HepG2 (cell line): ENCODE data around the gene CLIC3. TPM values are rescaled to one million over a fixed set of nuclear protein-coding genes. Genes with fewer than 3 reads are reported as not detected.

Experiments used
- ATAC-seq: fragments of 200-7000 bp; cut with Tn5 transposase; 3 replicates; pipeline ENCODE4 v1.9.1; 2020; ENCODE audit warnings: mild to moderate bottlenecking, moderate library complexity
- BruUV-seq: library from RNA; stranded (reverse); fragments of 400-500 nt; replicated peaks from 2 replicates; lab custom pipeline; 2021; lab: Mats Ljungman, UMichigan
- CTCF ChIA-PET: fragments of 300-600 bp; formaldehyde crosslinking; extraction: SDS; loops from one replicate; lab custom pipeline; 2021; ENCODE audit warnings: low total read pairs, inconsistent platforms, low intra/inter-chr PET ratio; lab: Yijun Ruan, JAX
- POLR2A ChIA-PET: fragments of 350-600 bp; sonication (Branson Sonifier 250); formaldehyde crosslinking; loops from one replicate; lab custom pipeline; 2020; ENCODE audit warnings: antibody characterized with exemption, inconsistent platforms; lab: Yijun Ruan, JAX
- DNase-seq: peaks from one replicate; pipeline ENCODE4 v3.0.0-alpha.2; 2015; ENCODE audit warnings: low spot score
- FAIRE-seq: peaks from 3 replicates; lab custom pipeline; 2011; peaks lifted over from hg19 to GRCh38; lab: Jason Lieb, UNC
- H2AFZ ChIP-seq: one replicate; pipeline ENCODE4 v1.6.1; 2011; ENCODE audit warnings: low read length, inconsistent platforms
- H3K27ac ChIP-seq: fragments of 300-600 bp; 3 replicates; pipeline ENCODE4 v1.8.0; 2011; ENCODE audit warnings: mixed run types, mild to moderate bottlenecking, mixed read lengths, low read length, inconsistent platforms; ENCODE audit not compliant: insufficient read depth; ENCODE audit errors: extremely low read length
- H3K27me3 ChIP-seq, 2 experiments: fragments of 200-600 bp in 1 of 2; 2 replicates in 1 of 2; 3 replicates in 1 of 2; pipeline versions ENCODE4 v1.6.0 to v1.8.0; 2011; ENCODE audit warnings: low read length in 2 of 2, mild to moderate bottlenecking in 2 of 2, moderate library complexity in 2 of 2, inconsistent platforms in 1 of 2; ENCODE audit not compliant: insufficient read depth in 2 of 2, control insufficient read depth in 1 of 2
- H3K36me3 ChIP-seq, 2 experiments: fragments of 200-600 bp in 1 of 2; replicated peaks in 1 of 2; 2 replicates in 1 of 2; 3 replicates in 1 of 2; pipeline versions ENCODE4 v1.5.1 to v1.8.0; 2011; ENCODE audit warnings: low read length in 2 of 2, inconsistent platforms in 1 of 2; ENCODE audit not compliant: insufficient read depth in 2 of 2, control insufficient read depth in 1 of 2
- H3K4me1 ChIP-seq: 2 replicates; pipeline ENCODE4 v1.5.1; 2012; ENCODE audit warnings: low read length, inconsistent platforms; ENCODE audit not compliant: insufficient read depth
- H3K4me2 ChIP-seq: 2 replicates; pipeline ENCODE4 v1.6.0; 2011; ENCODE audit warnings: low read depth, low read length, inconsistent platforms
- H3K4me3 ChIP-seq, 3 experiments: fragments of 200-600 bp in 1 of 3; sonication (generic), shearing (Covaris generic) in 1 of 3; replicated peaks in 1 of 3; 2 replicates each; pipeline ENCODE4 v1.5.1; 2011 to 2016; ENCODE audit warnings: low read length in 3 of 3, inconsistent platforms in 2 of 3, low read depth in 2 of 3, mild to moderate bottlenecking in 2 of 3, control low read depth in 1 of 3, mixed read lengths in 1 of 3; ENCODE audit not compliant: insufficient read depth in 1 of 3
- H3K79me2 ChIP-seq: one replicate; pipeline ENCODE4 v1.6.1; 2011; ENCODE audit warnings: low read length, inconsistent platforms; ENCODE audit not compliant: insufficient read depth
- H3K9ac ChIP-seq: 2 replicates; pipeline ENCODE4 v1.6.0; 2011; ENCODE audit warnings: mild to moderate bottlenecking, low read depth, low read length, inconsistent platforms; ENCODE audit not compliant: insufficient read depth
- H3K9me3 ChIP-seq: 2 replicates; pipeline ENCODE4 v1.5.1; 2012; ENCODE audit warnings: mild to moderate bottlenecking, low read length
- H4K20me1 ChIP-seq: 2 replicates; pipeline ENCODE4 v1.6.0; 2011; ENCODE audit warnings: inconsistent platforms, mild to moderate bottlenecking, low read length, moderate library complexity; ENCODE audit not compliant: insufficient read depth
- AKAP8 ChIP-seq: sonication (generic); formaldehyde crosslinking; IDR thresholded peaks from 2 replicates; pipeline ENCODE4 v1.5.1; 2020; ENCODE audit warnings: mild to moderate bottlenecking, missing genetic modification reagents
- DMTF1 ChIP-seq: sonication (generic); formaldehyde crosslinking; IDR thresholded peaks from 2 replicates; pipeline ENCODE4 v1.4.0; 2020; ENCODE audit warnings: mild to moderate bottlenecking, missing genetic modification reagents
- GABPA ChIP-seq, 2 experiments: IDR thresholded peaks; 2 replicates each; pipeline ENCODE4 v1.6.1; 2011 to 2016; ENCODE audit warnings: low read depth in 2 of 2, low read length in 1 of 2, missing biosample characterization in 1 of 2, missing genetic modification characterization in 1 of 2
- HNRNPH1 ChIP-seq: fragments of 200-400 bp; formaldehyde crosslinking; optimal IDR thresholded peaks from 2 replicates; pipeline ENCODE3; 2017; ENCODE audit warnings: mild to moderate bottlenecking, low read depth, low read length
- HOXA3 ChIP-seq: sonication (generic); formaldehyde crosslinking; IDR thresholded peaks from 2 replicates; pipeline ENCODE4 v1.5.0; 2020; ENCODE audit warnings: missing genetic modification reagents
- RBFOX2 ChIP-seq: fragments of 200-400 bp; formaldehyde crosslinking; IDR thresholded peaks from 2 replicates; pipeline ENCODE4 v1.6.1; 2017; ENCODE audit warnings: low read depth, mild to moderate bottlenecking, low read length
- RXRB ChIP-seq: IDR thresholded peaks from 2 replicates; pipeline ENCODE4 v1.6.1; 2016; ENCODE audit warnings: borderline replicate concordance, missing genetic modification reagents, missing compliant biosample characterization
- ZNF260 ChIP-seq: sonication (generic); formaldehyde crosslinking; IDR thresholded peaks from 2 replicates; pipeline ENCODE4 v1.4.0; 2020; ENCODE audit warnings: missing genetic modification reagents, low read depth, mild to moderate bottlenecking, borderline replicate concordance
- ZNF367 ChIP-seq: sonication (generic); formaldehyde crosslinking; IDR thresholded peaks from 2 replicates; pipeline ENCODE4 v1.4.0; 2020; ENCODE audit warnings: missing genetic modification reagents, borderline replicate concordance
- WGBS: methylation state at CpG from one replicate; pipeline ENCODE4 v1.1.6; 2017; ENCODE audit warnings: low lambda C conversion rate; 5-methylcytosine and 5-hydroxymethylcytosine counted together
- in situ Hi-C: cut with HindIII; loops from 2 replicates; pipeline ENCODE4 v1.10.0; 2017; ENCODE audit warnings: low pct_unique_long_range_greater_than_20kb; ENCODE audit not compliant: extremely low pct_ligation_motif_present
- intact Hi-C: fragments of 100-400 bp; cut with micrococcal nuclease; formaldehyde crosslinking; loops from one replicate; pipeline ENCODE4 v1.10.0; 2022; ENCODE audit not compliant: unreplicated experiment
- polyA plus RNA-seq, 8 experiments: library from polyadenylated mRNA; depleted of rRNA in 3 of 8; stranded (reverse) in 7 of 8; unstranded in 1 of 8; fragments of >200 nt; fragmentation: Illumina TruSeq in 4 of 8; extraction: Trizol in 4 of 8; gene quantifications; 2 replicates each; pipeline versions ENCODE4 v1.2.1 to v1.2.3, GENCODE V29; 2011 to 2016; ENCODE audit warnings: low read depth in 4 of 8, missing spikeins in 1 of 8, mixed read lengths in 1 of 8; ENCODE audit not compliant: insufficient read depth in 1 of 8
- total RNA-seq, 5 experiments: library from RNA; depleted of rRNA; stranded (reverse); fragments of >200 nt; fragmentation: Illumina TruSeq; extraction: Trizol; gene quantifications; 2 replicates each; pipeline ENCODE4 v1.2.3, GENCODE V29; 2016; ENCODE audit warnings: low read depth in 1 of 5

CLIC3 gene
- total and polyA plus RNA-seq, 2 of the 13 experiments (the other 11 are each of a cell fraction or from before 2014, with no cell fraction given) = 0.51 to 1.5 TPM

- no TSS peak for BruUV-seq
- intact Hi-C loops = no loop called here
- no peaks in the 10 kb centered on the region for H3K27me3 ChIP-seq
- H3K4me2 ChIP-seq = no peak overlapping the region
- no peak overlapping the region for H2AFZ ChIP-seq
- H3K79me2 ChIP-seq = no peaks in the 10 kb centered on the region
- in situ Hi-C loops = no loop called here
- no peak overlapping the region for H3K9ac ChIP-seq
- H3K36me3 ChIP-seq = peaks cover 1 to 2% of the 10 kb centered on the region in 2 experiments; a peak in 1 of 5 replicates
- no peak overlapping the region for H3K27ac ChIP-seq
- ChIA-PET CTCF (no interaction called here), POLR2A (no interaction called here)
- H3K4me1 ChIP-seq = peaks cover 17% of the 10 kb centered on the region
- ATAC-seq = no peak
- FAIRE-seq = no peak
- no peak overlapping the region for H3K4me3 ChIP-seq
- H4K20me1 ChIP-seq = no peaks in the 10 kb centered on the region
- TF ChIP-seq DMTF1 (CRISPR knock-in tag) = no peak
- no peak for TF ChIP-seq HNRNPH1
- TF ChIP-seq GABPA (IDR thresholded peaks at IDR 0.05; ENCODE audit: low read depth, low read length) = no peak
- no peak for TF ChIP-seq GABPA (CRISPR knock-in tag; IDR thresholded peaks at IDR 0.05; ENCODE audit: low read depth)
- TF ChIP-seq ZNF367 (CRISPR knock-in tag) = no peak
- no peak for TF ChIP-seq RBFOX2
- no peak for TF ChIP-seq ZNF260 (CRISPR knock-in tag)
- TF ChIP-seq RXRB (CRISPR knock-in tag) = no peak
- no peak for TF ChIP-seq AKAP8
- TF ChIP-seq HOXA3 (CRISPR knock-in tag) = no peak
- 98% methylated on average over 38 of the region's 45 CpGs for WGBS
- H3K9me3 ChIP-seq = no peaks in the 10 kb centered on the region
- no peak for DNase-seq
Measured at GRCh38 chr9:137017791-137018497, 21.6 kb upstream of the CLIC3 start.
